Measurements from ENCODE around the gene RPLP2.

The RPLP2 gene

GRCh38 chr11:843086-843734 lies 33.4 kb downstream of the RPLP2 start:
- H3K4me1 ChIP-seq (ENCODE audit: low read length), result peaks cover 10% of the 10 kb centered on the region
- H3K36me3 ChIP-seq (replicated peaks; ENCODE audit: insufficient read depth, low read length), result 0 out of 2 replicates have a peak, but pooled peaks cover 4% of the 10 kb centered on the region
- no peak overlapping the region for H3K27ac ChIP-seq (ENCODE audit: low read length)
- peaks cover 40% of the 10 kb centered on the region for H3K27me3 ChIP-seq (replicated peaks; ENCODE audit: insufficient read depth, low read length)
- peak overlapping the region; percentile 99 for H3K4me3 ChIP-seq (ENCODE audit: low read length)
- no peaks in the 10 kb centered on the region for H3F3A ChIP-seq (ENCODE audit: insufficient read depth, low read length)
- no peak for DNase-seq
- TF ChIP-seq EZH2 (optimal IDR thresholded peaks at IDR 0.05; ENCODE audit: low read depth, low read length), result no peak
- TF ChIP-seq CTCF (IDR thresholded peaks at IDR 0.05; ENCODE audit: low read length), result 0 out of 2 replicates have a peak, but pooled peaks have one; percentile 5
- peak overlapping the region; percentile 63 for H2AFZ ChIP-seq (ENCODE audit: low read length)
- H3K9me3 ChIP-seq (replicated peaks; ENCODE audit: insufficient read depth, low read length), result no peaks in the 10 kb centered on the region
- H3K4me2 ChIP-seq (ENCODE audit: low read depth, low read length), result peak overlapping the region; percentile 92; the same call in 1 of the 2 replicates
- H3K79me2 ChIP-seq (ENCODE audit: low read length), result peaks cover 31% of the 10 kb centered on the region
- peaks cover 9% of the 10 kb centered on the region for H4K20me1 ChIP-seq (ENCODE audit: insufficient read depth, low read length)
- peak overlapping the region; percentile 95; the same call in 1 of the 2 replicates for H3K9ac ChIP-seq (ENCODE audit: low read length)
- H3K9me2 ChIP-seq (replicated peaks; ENCODE audit: insufficient read depth, low read length), result no peaks in the 10 kb centered on the region

- H3K27ac ChIP-seq (ENCODE audit: low read length), result no peak overlapping the region
- H3K9me2 ChIP-seq (replicated peaks; ENCODE audit: insufficient read depth, low read length), result no peaks in the 10 kb centered on the region
- H3K27me3 ChIP-seq (replicated peaks; ENCODE audit: insufficient read depth, low read length), result peaks cover 47% of the 10 kb centered on the region
- H3F3A ChIP-seq (ENCODE audit: insufficient read depth, low read length), result no peaks in the 10 kb centered on the region
- no peak overlapping the region for H3K4me2 ChIP-seq (ENCODE audit: low read depth, low read length)
- TF ChIP-seq EZH2 (optimal IDR thresholded peaks at IDR 0.05; ENCODE audit: low read depth, low read length) (no peak), EZH2phosphoT487 (IDR thresholded peaks at IDR 0.05; ENCODE audit: low read length) (no peak)
- peaks cover 9% of the 10 kb centered on the region for H4K20me1 ChIP-seq (ENCODE audit: insufficient read depth, low read length)
- DNase-seq, result no peak
- H3K79me2 ChIP-seq (ENCODE audit: low read length), result peaks cover 31% of the 10 kb centered on the region
- H3K4me3 ChIP-seq (ENCODE audit: low read length), result no peak overlapping the region
- no peak overlapping the region for H3K9ac ChIP-seq (ENCODE audit: low read length)
- peaks cover 14% of the 10 kb centered on the region for H3K4me1 ChIP-seq (ENCODE audit: low read length)
- H3K9me3 ChIP-seq (replicated peaks; ENCODE audit: insufficient read depth, low read length), result no peaks in the 10 kb centered on the region
- H3K36me3 ChIP-seq (replicated peaks; ENCODE audit: insufficient read depth, low read length), result 0 out of 2 replicates have a peak, but pooled peaks cover 4% of the 10 kb centered on the region
- no peak overlapping the region for H2AFZ ChIP-seq (ENCODE audit: low read length)
Measured at GRCh38 chr11:843818-844692, 34.3 kb downstream of the RPLP2 start.

- Histone ChIP-seq H4K20me1 (ENCODE audit: insufficient read depth, low read length) (peaks cover 9% of the 10 kb centered on the region), H3K9me2 (replicated peaks; ENCODE audit: insufficient read depth, low read length) (no peaks in the 10 kb centered on the region), H3K27ac (ENCODE audit: low read length) (no peak overlapping the region), H3K9me3 (replicated peaks; ENCODE audit: insufficient read depth, low read length) (no peaks in the 10 kb centered on the region), H3K4me3 (ENCODE audit: low read length) (no peak overlapping the region), H3K36me3 (replicated peaks; ENCODE audit: insufficient read depth, low read length) (0 out of 2 replicates have a peak, but pooled peaks cover 3% of the 10 kb centered on the region), H3K9ac (ENCODE audit: low read length) (no peak overlapping the region), H3K27me3 (replicated peaks; ENCODE audit: insufficient read depth, low read length) (peaks cover 50% of the 10 kb centered on the region), H2AFZ (ENCODE audit: low read length) (no peak overlapping the region), H3F3A (ENCODE audit: insufficient read depth, low read length) (no peaks in the 10 kb centered on the region), H3K4me2 (ENCODE audit: low read depth, low read length) (no peak overlapping the region), H3K79me2 (ENCODE audit: low read length) (peaks cover 23% of the 10 kb centered on the region), H3K4me1 (ENCODE audit: low read length) (peaks cover 14% of the 10 kb centered on the region)
- no peak for TF ChIP-seq EZH2 (optimal IDR thresholded peaks at IDR 0.05; ENCODE audit: low read depth, low read length)
- no peak for TF ChIP-seq CTCF (IDR thresholded peaks at IDR 0.05; ENCODE audit: low read length)
- TF ChIP-seq EZH2phosphoT487 (IDR thresholded peaks at IDR 0.05; ENCODE audit: low read length), result no peak
- no peak for DNase-seq
Measured at GRCh38 chr11:844693-845644, 35.2 kb downstream of the RPLP2 start.
